GM19035 (cell line): Measurements from ENCODE around the gene C1orf198.
A peak's percentile ranks its signal among the peaks of the same experiment; 100 is the strongest.

ENCODE experiments used
- ATAC-seq: cut with Tn5 transposase; IDR thresholded peaks from one replicate; pipeline ENCODE4 v1.9.1; 2021; ENCODE audit not compliant: unreplicated experiment

The C1orf198 gene

GRCh38 chr1:230867903-230868735 is at the start of gene C1orf198:
TSS of gene C1orf198 (minus strand) at chr1:230868521. CDS start at chr1:230868512, 9 bp downstream.
- ATAC-seq, result peak; percentile 88

- peak; percentile 63 for ATAC-seq
These were observed 49.2 kb upstream of the C1orf198 start for GRCh38 chr1:230917284-230918135.

- no peak for ATAC-seq
These were observed 48.4 kb upstream of the C1orf198 start for GRCh38 chr1:230916587-230917283.

GRCh38 chr1:230915078-230915477 is 46.8 kb upstream of the C1orf198 start:
- ATAC-seq, result no peak

GRCh38 chr1:230913496-230913895 is 45.2 kb upstream of the C1orf198 start:
- ATAC-seq, result no peak

- no peak for ATAC-seq
These were observed 42.4 kb upstream of the C1orf198 start for GRCh38 chr1:230910755-230911117.

GRCh38 chr1:230909974-230910754 is 41.8 kb upstream of the C1orf198 start:
- ATAC-seq, result no peak

- ATAC-seq, result no peak
These were observed 39.3 kb upstream of the C1orf198 start for GRCh38 chr1:230907472-230908205.

- ATAC-seq, result no peak
These were observed 37.9 kb upstream of the C1orf198 start for GRCh38 chr1:230906226-230906625.

- no peak for ATAC-seq
These were observed 37.4 kb upstream of the C1orf198 start for GRCh38 chr1:230905733-230906132.

- ATAC-seq, result no peak
These were observed 34.1 kb upstream of the C1orf198 start for GRCh38 chr1:230902349-230902923.

- no peak for ATAC-seq
These were observed 33.4 kb upstream of the C1orf198 start for GRCh38 chr1:230901671-230902070.

- no peak for ATAC-seq
These were observed 32.7 kb upstream of the C1orf198 start for GRCh38 chr1:230900984-230901383.

- no peak for ATAC-seq
These were observed 31.5 kb upstream of the C1orf198 start for GRCh38 chr1:230899841-230900251.

- no peak for ATAC-seq
These were observed 30.4 kb upstream of the C1orf198 start for GRCh38 chr1:230898748-230899147.

GRCh38 chr1:230898144-230898543 is 29.8 kb upstream of the C1orf198 start:
- no peak for ATAC-seq

GRCh38 chr1:230896779-230897178 is 28.5 kb upstream of the C1orf198 start:
- ATAC-seq, result no peak

GRCh38 chr1:230895452-230895851 is 27.1 kb upstream of the C1orf198 start:
- no peak for ATAC-seq

GRCh38 chr1:230894664-230895063 is 26.3 kb upstream of the C1orf198 start:
- ATAC-seq, result no peak

GRCh38 chr1:230894032-230894431 is 25.7 kb upstream of the C1orf198 start:
- ATAC-seq, result no peak
